ENCODE measurements around the gene ZBP1. TPM values are rescaled to one million over a fixed set of nuclear protein-coding genes. Genes with fewer than 3 reads are reported as not detected.

The ZBP1 gene
- total RNA-seq, 1 experiment from 2014 or later, result not detected

- TF ChIP-seq, protein P1, sequence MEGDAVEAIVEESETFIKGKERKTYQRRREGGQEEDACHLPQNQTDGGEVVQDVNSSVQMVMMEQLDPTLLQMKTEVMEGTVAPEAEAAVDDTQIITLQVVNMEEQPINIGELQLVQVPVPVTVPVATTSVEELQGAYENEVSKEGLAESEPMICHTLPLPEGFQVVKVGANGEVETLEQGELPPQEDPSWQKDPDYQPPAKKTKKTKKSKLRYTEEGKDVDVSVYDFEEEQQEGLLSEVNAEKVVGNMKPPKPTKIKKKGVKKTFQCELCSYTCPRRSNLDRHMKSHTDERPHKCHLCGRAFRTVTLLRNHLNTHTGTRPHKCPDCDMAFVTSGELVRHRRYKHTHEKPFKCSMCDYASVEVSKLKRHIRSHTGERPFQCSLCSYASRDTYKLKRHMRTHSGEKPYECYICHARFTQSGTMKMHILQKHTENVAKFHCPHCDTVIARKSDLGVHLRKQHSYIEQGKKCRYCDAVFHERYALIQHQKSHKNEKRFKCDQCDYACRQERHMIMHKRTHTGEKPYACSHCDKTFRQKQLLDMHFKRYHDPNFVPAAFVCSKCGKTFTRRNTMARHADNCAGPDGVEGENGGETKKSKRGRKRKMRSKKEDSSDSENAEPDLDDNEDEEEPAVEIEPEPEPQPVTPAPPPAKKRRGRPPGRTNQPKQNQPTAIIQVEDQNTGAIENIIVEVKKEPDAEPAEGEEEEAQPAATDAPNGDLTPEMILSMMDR (IDR thresholded peaks at IDR 0.05; ENCODE audit: insufficient read depth in 1 of 2, low read depth in 1 of 2, low read length in 1 of 2, severe bottlenecking in 1 of 2, unreplicated experiment in 1 of 2), result no peak
- peaks cover 15% of the 10 kb centered on the region for H3K27me3 Mint-ChIP-seq (ENCODE audit: insufficient read depth, unreplicated experiment)
- H3K27ac Mint-ChIP-seq (ENCODE audit: unreplicated experiment), result no peak overlapping the region
- Histone ChIP-seq H3K27me3 (replicated peaks; ENCODE audit: control insufficient read depth, insufficient read depth, low read length) (no peaks in the 10 kb centered on the region), H3K9me3 (no peaks in the 10 kb centered on the region; the same call in 1 of the 2 replicates), H3K4me3 (ENCODE audit: low read depth, low read length) (no peak overlapping the region), H3K36me3 (ENCODE audit: control insufficient read depth, insufficient read depth, low read length) (no peaks in the 10 kb centered on the region), H3K4me1 (peaks cover 5% of the 10 kb centered on the region; the same call in 1 of the 2 replicates)
- intact Hi-C loops (cut with micrococcal nuclease; ENCODE audit: unreplicated experiment), result no loop called here
- no peak for DNase-seq
- ChIA-PET POLR2A (no interaction called here), CTCF (interaction anchor here (0.6 to 1.7 kb wide), 4 partner anchors 9 to 206 kb away, joined by 3 to 5 read pairs (median 5); no protein-coding TSS in a partner anchor)
- H3K9me3 Mint-ChIP-seq (ENCODE audit: unreplicated experiment), result no peaks in the 10 kb centered on the region
- BruUV-seq (replicated peaks), result no TSS peak
- H3K4me3 Mint-ChIP-seq (ENCODE audit: unreplicated experiment), result no peak overlapping the region
- no peaks in the 10 kb centered on the region for H3K4me1 Mint-ChIP-seq (ENCODE audit: low read depth, unreplicated experiment)
- H3K36me3 Mint-ChIP-seq (ENCODE audit: insufficient read depth, unreplicated experiment), result no peaks in the 10 kb centered on the region
Observed at GRCh38 chr20:57601737-57602136, 18.5 kb downstream of the ZBP1 start.

GRCh38 chr20:57601211-57601570 is 19.0 kb downstream of the ZBP1 start:
- Histone ChIP-seq H3K27me3 (replicated peaks; ENCODE audit: control insufficient read depth, insufficient read depth, low read length) (no peaks in the 10 kb centered on the region), H3K4me3 (ENCODE audit: low read depth, low read length) (no peak overlapping the region), H3K9me3 (no peaks in the 10 kb centered on the region; the same call in 1 of the 2 replicates), H3K36me3 (ENCODE audit: control insufficient read depth, insufficient read depth, low read length) (no peaks in the 10 kb centered on the region), H3K4me1 (peaks cover 7% of the 10 kb centered on the region; the same call in 1 of the 2 replicates)
- DNase-seq, result no peak
- H3K4me3 Mint-ChIP-seq (ENCODE audit: unreplicated experiment), result no peak overlapping the region
- ChIA-PET CTCF (interaction anchor here (1.7 kb wide), 1 partner anchor 22 kb away, joined by 5 read pairs; no protein-coding TSS in a partner anchor), POLR2A (no interaction called here)
- no TSS peak for BruUV-seq (replicated peaks)
- H3K4me1 Mint-ChIP-seq (ENCODE audit: low read depth, unreplicated experiment), result no peaks in the 10 kb centered on the region
- TF ChIP-seq, protein P1 (IDR thresholded peaks at IDR 0.05; ENCODE audit: insufficient read depth in 1 of 2, low read depth in 1 of 2, low read length in 1 of 2, severe bottlenecking in 1 of 2, unreplicated experiment in 1 of 2), result no peak
- intact Hi-C loops (cut with micrococcal nuclease; ENCODE audit: unreplicated experiment), result no loop called here
- H3K27ac Mint-ChIP-seq (ENCODE audit: unreplicated experiment), result no peak overlapping the region
- H3K9me3 Mint-ChIP-seq (ENCODE audit: unreplicated experiment), result no peaks in the 10 kb centered on the region
- no peaks in the 10 kb centered on the region for H3K36me3 Mint-ChIP-seq (ENCODE audit: insufficient read depth, unreplicated experiment)
- peaks cover 15% of the 10 kb centered on the region for H3K27me3 Mint-ChIP-seq (ENCODE audit: insufficient read depth, unreplicated experiment)

- Mint-ChIP-seq H3K4me1 (ENCODE audit: low read depth, unreplicated experiment) (no peaks in the 10 kb centered on the region), H3K27me3 (ENCODE audit: insufficient read depth, unreplicated experiment) (peaks cover 15% of the 10 kb centered on the region), H3K36me3 (ENCODE audit: insufficient read depth, unreplicated experiment) (no peaks in the 10 kb centered on the region), H3K9me3 (ENCODE audit: unreplicated experiment) (no peaks in the 10 kb centered on the region), H3K27ac (ENCODE audit: unreplicated experiment) (no peak overlapping the region), H3K4me3 (ENCODE audit: unreplicated experiment) (no peak overlapping the region)
- Histone ChIP-seq H3K9me3 (no peaks in the 10 kb centered on the region; the same call in 1 of the 2 replicates), H3K27me3 (replicated peaks; ENCODE audit: control insufficient read depth, insufficient read depth, low read length) (no peaks in the 10 kb centered on the region), H3K4me3 (ENCODE audit: low read depth, low read length) (no peak overlapping the region), H3K36me3 (ENCODE audit: control insufficient read depth, insufficient read depth, low read length) (no peaks in the 10 kb centered on the region), H3K4me1 (peaks cover 7% of the 10 kb centered on the region; the same call in 1 of the 2 replicates)
- POLR2A ChIA-PET, result no interaction called here
- DNase-seq, result no peak
- no TSS peak for BruUV-seq (replicated peaks)
- intact Hi-C loops (cut with micrococcal nuclease; ENCODE audit: unreplicated experiment), result no loop called here
- CTCF ChIA-PET, result interaction anchor here (0.6 to 1.7 kb wide), 2 partner anchors 22 to 594 kb away, joined by 5 read pairs; no protein-coding TSS in a partner anchor
- TF ChIP-seq, protein P1 (IDR thresholded peaks at IDR 0.05; ENCODE audit: insufficient read depth in 1 of 2, low read depth in 1 of 2, low read length in 1 of 2, severe bottlenecking in 1 of 2, unreplicated experiment in 1 of 2), result no peak
Observed at GRCh38 chr20:57600320-57601210, 19.7 kb downstream of the ZBP1 start.
